GM06990 (cell line): ENCODE measurements around the gene KAT2B.

Experiments used
- DNase-seq: peaks from one replicate; pipeline ENCODE4 v3.0.0-alpha.2; 2011; ENCODE audit not compliant: insufficient read length; ENCODE audit errors: extremely low read depth
- H3K27me3 ChIP-seq: replicated peaks from 2 replicates; pipeline ENCODE4 v1.6.0; 2011; ENCODE audit warnings: low read length; ENCODE audit not compliant: control insufficient read depth, insufficient read depth
- H3K36me3 ChIP-seq: 2 replicates; pipeline ENCODE4 v1.5.1; 2011; ENCODE audit warnings: low read length; ENCODE audit not compliant: control insufficient read depth, insufficient read depth
- H3K4me3 ChIP-seq: replicated peaks from 2 replicates; pipeline ENCODE4 v1.5.1; 2011; ENCODE audit warnings: low read depth, mild to moderate bottlenecking, control low read depth, low read length
- CTCF ChIP-seq: IDR thresholded peaks from 2 replicates; pipeline ENCODE4 v1.5.1; 2011; ENCODE audit warnings: low read length, control low read depth, mild to moderate bottlenecking, inconsistent platforms; ENCODE audit not compliant: insufficient read depth, poor library complexity, severe bottlenecking

KAT2B gene

GRCh38 chr3:20064387-20064786, 24.1 kb downstream of the KAT2B start:
- no peaks in the 10 kb centered on the region for H3K27me3 ChIP-seq
- H3K36me3 ChIP-seq, result no peaks in the 10 kb centered on the region
- no peak for TF ChIP-seq CTCF
- H3K4me3 ChIP-seq, result no peak overlapping the region
- DNase-seq, result no peak

GRCh38 chr3:20064796-20065564, 24.7 kb downstream of the KAT2B start:
- no peak for TF ChIP-seq CTCF
- no peaks in the 10 kb centered on the region for H3K36me3 ChIP-seq
- no peaks in the 10 kb centered on the region for H3K27me3 ChIP-seq
- no peak overlapping the region for H3K4me3 ChIP-seq
- no peak for DNase-seq

- Histone ChIP-seq H3K27me3 (no peaks in the 10 kb centered on the region), H3K36me3 (no peaks in the 10 kb centered on the region), H3K4me3 (no peak overlapping the region)
- TF ChIP-seq CTCF, result no peak
- DNase-seq, result no peak
Measured at GRCh38 chr3:20066079-20066478, 25.8 kb downstream of the KAT2B start.

GRCh38 chr3:20066850-20067617, 26.8 kb downstream of the KAT2B start:
- Histone ChIP-seq H3K4me3 (no peak overlapping the region), H3K36me3 (no peaks in the 10 kb centered on the region), H3K27me3 (no peaks in the 10 kb centered on the region)
- no peak for TF ChIP-seq CTCF
- DNase-seq, result no peak

- no peak for TF ChIP-seq CTCF
- Histone ChIP-seq H3K27me3 (no peaks in the 10 kb centered on the region), H3K36me3 (no peaks in the 10 kb centered on the region), H3K4me3 (no peak overlapping the region)
- no peak for DNase-seq
Measured at GRCh38 chr3:20068512-20069177, 28.4 kb downstream of the KAT2B start.
